Body of pancreas (tissue), 4 donors: ENCODE data around the gene RTN3. TPM values are rescaled to one million over a fixed set of nuclear protein-coding genes. Genes with fewer than 3 reads are reported as not detected.

ENCODE experiments used
- ATAC-seq: fragments of 150-250 bp; one replicate; pipeline ENCODE4 v1.9.1; 2016
- DNase-seq, 4 donors: peaks; one replicate each; pipeline ENCODE4 v3.0.0-alpha.2; 2019
- H3K27ac ChIP-seq, 4 donors: fragments of 200-600 bp; sonication (generic); 1 replicate in 3 of 4; 2 replicates in 1 of 4; pipeline versions ENCODE4 v1.5.1 to v1.6.1; 2016 to 2019; ENCODE audit warnings: mild to moderate bottlenecking in 1 of 4, mixed read lengths in 1 of 4, moderate library complexity in 1 of 4
- H3K27me3 ChIP-seq, 2 donors: fragments of 200-600 bp; sonication (generic); one replicate each; pipeline ENCODE4 v1.6.0; 2016; ENCODE audit warnings: mild to moderate bottlenecking in 1 of 2
- H3K36me3 ChIP-seq, 2 donors: fragments of 200-600 bp; sonication (generic); replicated peaks in 1 of 2; 2 replicates each; pipeline ENCODE4 v1.5.1; 2016; ENCODE audit warnings: low read depth in 2 of 2; ENCODE audit not compliant: insufficient read depth in 1 of 2
- H3K4me1 ChIP-seq: fragments of 200-600 bp; sonication (generic); one replicate; pipeline ENCODE4 v1.6.0; 2016
- H3K4me3 ChIP-seq, 2 donors: fragments of 200-600 bp; sonication (generic); 1 replicate in 1 of 2; 2 replicates in 1 of 2; pipeline ENCODE4 v1.5.1; 2016 to 2019
- H3K9me3 ChIP-seq, 3 donors: fragments of 200-600 bp; sonication (generic); 1 replicate in 2 of 3; 2 replicates in 1 of 3; pipeline ENCODE4 v1.5.1; 2016
- POLR2A ChIP-seq, 3 donors: fragments of 450-650 bp; IDR thresholded peaks; one replicate each; pipeline ENCODE4 v1.6.1; 2016; ENCODE audit warnings: antibody characterized with exemption in 3 of 3, mild to moderate bottlenecking in 2 of 3
- WGBS, 2 donors: methylation state at CpG; one replicate each; pipeline ENCODE4 v1.1.5; 2017; 5-methylcytosine and 5-hydroxymethylcytosine counted together
- intact Hi-C: fragments of 100-400 bp; cut with DNase I; formaldehyde crosslinking; loops from one replicate; pipeline ENCODE4 v1.15.1; 2023
- total RNA-seq, 2 donors: library from RNA; depleted of rRNA; stranded (reverse); fragments of >200 nt; gene quantifications; one replicate each; pipeline ENCODE4 v1.1.0, GENCODE V29; 2016
- TF ChIP-seq, protein P1 (sequence below), 7 experiments: fragments of 450-650 bp in 4 of 7; fragments of 200-600 bp in 3 of 7; sonication (generic) in 3 of 7; IDR thresholded peaks; one replicate each; pipeline ENCODE4 v1.5.1; 2016 to 2019; ENCODE audit warnings: antibody characterized with exemption in 7 of 7

Gene RTN3
- total RNA-seq, 2 donors from 2014 or later = 62.8 to 63.6 TPM

DNA sequence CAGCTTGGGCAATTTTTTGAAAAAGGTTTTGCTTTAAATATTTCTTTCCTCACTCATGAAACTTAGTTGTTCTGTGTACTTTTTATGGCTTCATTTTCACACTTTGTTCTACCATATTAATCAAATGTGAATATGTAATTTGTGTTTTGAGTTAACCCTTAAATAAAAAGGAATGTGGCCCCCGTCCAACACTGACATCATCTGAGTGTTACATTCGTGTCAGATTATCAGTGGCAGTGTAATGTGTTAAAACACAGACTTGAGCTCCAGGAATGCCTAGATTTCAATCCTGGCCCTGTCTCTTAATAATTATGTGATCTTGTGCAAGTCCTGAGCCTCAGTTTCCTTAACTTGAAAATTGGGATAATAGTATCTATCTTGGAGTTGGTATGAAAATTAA is 5.6 kb downstream of the RTN3 start:
- Histone ChIP-seq H3K4me1 (peaks cover 31% of the 10 kb centered on the region), H3K9me3 (no peaks in the 10 kb centered on the region), H3K4me3 (no peak overlapping the region), H3K27me3 (no peaks in the 10 kb centered on the region), H3K36me3 (no peaks in the 10 kb centered on the region), H3K27ac (no peak overlapping the region)
- WGBS, 2 donors = 35 to 37% methylated on average over 2 of the region's 2 CpGs
- DNase-seq = peak in 1 of 4 donors; percentile 25
- intact Hi-C loops = no loop called here
- TF ChIP-seq, protein P1, sequence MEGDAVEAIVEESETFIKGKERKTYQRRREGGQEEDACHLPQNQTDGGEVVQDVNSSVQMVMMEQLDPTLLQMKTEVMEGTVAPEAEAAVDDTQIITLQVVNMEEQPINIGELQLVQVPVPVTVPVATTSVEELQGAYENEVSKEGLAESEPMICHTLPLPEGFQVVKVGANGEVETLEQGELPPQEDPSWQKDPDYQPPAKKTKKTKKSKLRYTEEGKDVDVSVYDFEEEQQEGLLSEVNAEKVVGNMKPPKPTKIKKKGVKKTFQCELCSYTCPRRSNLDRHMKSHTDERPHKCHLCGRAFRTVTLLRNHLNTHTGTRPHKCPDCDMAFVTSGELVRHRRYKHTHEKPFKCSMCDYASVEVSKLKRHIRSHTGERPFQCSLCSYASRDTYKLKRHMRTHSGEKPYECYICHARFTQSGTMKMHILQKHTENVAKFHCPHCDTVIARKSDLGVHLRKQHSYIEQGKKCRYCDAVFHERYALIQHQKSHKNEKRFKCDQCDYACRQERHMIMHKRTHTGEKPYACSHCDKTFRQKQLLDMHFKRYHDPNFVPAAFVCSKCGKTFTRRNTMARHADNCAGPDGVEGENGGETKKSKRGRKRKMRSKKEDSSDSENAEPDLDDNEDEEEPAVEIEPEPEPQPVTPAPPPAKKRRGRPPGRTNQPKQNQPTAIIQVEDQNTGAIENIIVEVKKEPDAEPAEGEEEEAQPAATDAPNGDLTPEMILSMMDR (IDR thresholded peaks at IDR 0.05) = no peak
- TF ChIP-seq POLR2A (IDR thresholded peaks at IDR 0.05) = no peak
- no peak for ATAC-seq

DNA sequence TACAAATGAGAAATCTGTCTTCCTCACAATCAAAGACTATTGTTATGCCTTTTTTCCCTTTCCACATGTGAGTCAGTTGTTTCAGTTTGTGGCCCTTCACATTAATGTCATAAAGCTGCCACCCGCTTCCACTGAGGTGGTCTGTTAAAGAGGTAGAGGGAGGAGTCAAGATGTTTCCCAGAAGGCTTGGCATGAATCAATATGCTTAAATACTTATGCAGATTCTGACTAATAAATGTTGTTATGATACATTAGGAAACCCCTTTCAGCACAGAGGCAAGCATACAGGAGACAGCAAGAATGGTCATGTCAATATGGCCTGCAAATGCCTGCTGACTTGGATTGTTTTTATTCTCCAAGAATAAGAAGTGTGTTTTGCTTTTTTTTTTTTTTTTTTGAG is 6.5 kb downstream of the RTN3 start:
- ATAC-seq (no peak), DNase-seq (no peak)
- WGBS, 2 donors = 95 to 100% methylated on average over 1 of the region's 1 CpG
- Histone ChIP-seq H3K36me3 (no peaks in the 10 kb centered on the region), H3K4me1 (peaks cover 28% of the 10 kb centered on the region), H3K27ac (no peak overlapping the region), H3K9me3 (no peaks in the 10 kb centered on the region), H3K27me3 (no peaks in the 10 kb centered on the region), H3K4me3 (no peak overlapping the region)
- no peak for TF ChIP-seq POLR2A (IDR thresholded peaks at IDR 0.05)
- TF ChIP-seq, protein P1 (IDR thresholded peaks at IDR 0.05) = no peak
- intact Hi-C loops = no loop called here

DNA sequence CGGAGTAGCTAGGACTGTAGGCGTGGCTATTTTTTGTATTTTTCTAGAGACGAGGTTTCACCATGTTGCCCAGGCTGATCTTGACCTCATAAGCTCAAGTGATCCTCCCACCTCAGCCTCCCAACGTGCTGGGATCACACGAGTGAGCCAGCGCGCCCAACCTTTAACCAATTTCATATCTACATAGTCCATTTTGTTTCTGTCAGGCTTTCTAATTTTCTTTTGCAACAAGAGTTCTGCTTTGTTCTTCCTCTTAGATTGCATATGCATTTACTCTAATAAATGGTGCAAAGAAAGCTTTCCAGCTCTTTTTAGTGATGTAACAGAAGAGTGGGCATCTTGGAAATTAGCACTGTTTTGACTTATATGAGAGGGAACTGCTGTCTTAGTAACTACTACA is 13.3 kb downstream of the RTN3 start:
- intact Hi-C loops = no loop called here
- WGBS, 2 donors = 89 to 94% methylated on average over 7 of the region's 7 CpGs
- DNase-seq (no peak), ATAC-seq (no peak)
- Histone ChIP-seq H3K4me3 (no peak overlapping the region), H3K36me3 (no peaks in the 10 kb centered on the region), H3K27me3 (no peaks in the 10 kb centered on the region), H3K4me1 (peaks cover 5% of the 10 kb centered on the region), H3K9me3 (no peaks in the 10 kb centered on the region), H3K27ac (no peak overlapping the region)
- TF ChIP-seq, protein P1 (IDR thresholded peaks at IDR 0.05) = no peak
- no peak for TF ChIP-seq POLR2A (IDR thresholded peaks at IDR 0.05)

DNA sequence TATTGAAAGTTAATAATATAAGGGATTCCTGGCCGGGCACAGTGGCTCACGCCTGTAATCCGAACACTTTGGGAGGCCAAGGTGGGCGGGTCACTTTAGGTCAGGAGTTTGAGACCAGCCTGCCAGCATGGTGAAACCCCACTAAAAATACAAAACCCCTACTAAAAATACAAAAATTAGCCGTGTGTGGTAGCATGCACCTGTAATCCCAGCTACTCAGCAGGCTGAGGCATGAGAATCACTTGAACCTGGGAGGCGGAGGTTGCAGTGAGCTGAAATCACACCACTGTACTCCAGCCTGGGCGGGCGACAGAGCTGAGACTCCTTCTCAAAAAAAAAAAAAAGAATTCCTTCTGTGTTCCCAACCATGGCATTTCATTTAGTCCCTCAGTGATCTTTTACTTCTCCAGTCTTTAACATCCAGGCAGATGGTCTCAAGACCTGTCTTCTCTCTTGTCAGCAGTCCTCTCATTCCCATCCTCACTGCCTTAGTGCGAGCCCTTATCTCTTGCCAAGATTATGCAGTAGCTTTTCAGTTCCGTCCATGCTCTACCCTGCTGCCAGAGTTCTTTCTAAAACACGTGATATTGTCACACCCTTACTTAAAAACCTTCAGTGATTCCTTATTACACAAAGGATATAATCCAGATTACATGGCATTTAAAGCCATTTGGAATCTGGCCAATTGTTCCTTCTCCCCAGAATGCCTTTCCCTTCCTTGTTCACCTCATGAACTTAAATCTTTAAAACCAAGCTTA is 17.9 kb downstream of the RTN3 start:
- H3K27ac ChIP-seq = peak overlapping the region in 2 of 4 donors; percentile 4 to 44
- H3K27me3 ChIP-seq = no peaks in the 10 kb centered on the region
- intact Hi-C loops = no loop called here
- DNase-seq (no peak), ATAC-seq (peak; percentile 18)
- 52 to 73% methylated on average over 11 of the region's 11 CpGs for WGBS, 2 donors
- H3K4me3 ChIP-seq = no peak overlapping the region
- TF ChIP-seq, protein P1 (IDR thresholded peaks at IDR 0.05) = no peak
- TF ChIP-seq POLR2A (IDR thresholded peaks at IDR 0.05) = no peak
- H3K4me1 ChIP-seq = peaks cover 10% of the 10 kb centered on the region
- no peaks in the 10 kb centered on the region for H3K9me3 ChIP-seq
- H3K36me3 ChIP-seq = no peaks in the 10 kb centered on the region

DNA sequence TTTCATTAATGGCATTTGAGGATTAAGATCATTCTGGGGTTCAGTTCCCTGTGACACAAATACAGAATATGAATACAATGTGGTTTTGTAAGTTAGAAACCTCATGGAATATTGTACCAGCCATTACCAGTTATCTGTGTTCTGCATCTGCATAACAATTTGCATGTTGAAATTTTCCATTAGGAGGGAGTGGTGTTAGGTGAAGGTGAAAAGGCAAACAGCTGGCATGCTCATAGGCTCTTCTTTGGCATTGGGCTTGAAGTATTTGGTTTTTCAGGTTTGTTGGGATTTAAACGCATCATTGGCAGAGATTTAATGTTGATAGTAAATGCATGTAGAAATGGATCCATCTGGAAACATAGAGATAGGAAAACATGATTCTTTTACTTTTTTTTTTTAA is 18.6 kb downstream of the RTN3 start:
- no peaks in the 10 kb centered on the region for H3K27me3 ChIP-seq
- DNase-seq = no peak

More for the DNA sequence above, 18.6 kb downstream of the RTN3 start:
- no peaks in the 10 kb centered on the region for H3K36me3 ChIP-seq
- ATAC-seq = peak; percentile 27
- no peak for TF ChIP-seq POLR2A (IDR thresholded peaks at IDR 0.05)
- TF ChIP-seq, protein P1 (IDR thresholded peaks at IDR 0.05) = no peak
- intact Hi-C loops = no loop called here
- peaks cover 16% of the 10 kb centered on the region for H3K4me1 ChIP-seq
- 30 to 42% methylated on average over 1 of the region's 1 CpG for WGBS, 2 donors
- H3K27ac ChIP-seq = peak overlapping the region in 2 of 4 donors; percentile 4 to 44
- H3K4me3 ChIP-seq = no peak overlapping the region
- H3K9me3 ChIP-seq = no peaks in the 10 kb centered on the region
